NCI-H146 treated with DMSO at 0.1 percent for 48 hours (cell line): ENCODE results near the gene EDDM3A.
"Not testable (repeated sequence)": the region's sequence is repeated elsewhere in the genome, so short reads cannot be mapped to it uniquely, and the experiment has no call there.

Experiments
- DNase-seq: peaks from one replicate; lab custom pipeline; 2025; ENCODE audit not compliant: unreplicated experiment; lab: John Stamatoyannopoulos, UW

Gene EDDM3A

DNA sequence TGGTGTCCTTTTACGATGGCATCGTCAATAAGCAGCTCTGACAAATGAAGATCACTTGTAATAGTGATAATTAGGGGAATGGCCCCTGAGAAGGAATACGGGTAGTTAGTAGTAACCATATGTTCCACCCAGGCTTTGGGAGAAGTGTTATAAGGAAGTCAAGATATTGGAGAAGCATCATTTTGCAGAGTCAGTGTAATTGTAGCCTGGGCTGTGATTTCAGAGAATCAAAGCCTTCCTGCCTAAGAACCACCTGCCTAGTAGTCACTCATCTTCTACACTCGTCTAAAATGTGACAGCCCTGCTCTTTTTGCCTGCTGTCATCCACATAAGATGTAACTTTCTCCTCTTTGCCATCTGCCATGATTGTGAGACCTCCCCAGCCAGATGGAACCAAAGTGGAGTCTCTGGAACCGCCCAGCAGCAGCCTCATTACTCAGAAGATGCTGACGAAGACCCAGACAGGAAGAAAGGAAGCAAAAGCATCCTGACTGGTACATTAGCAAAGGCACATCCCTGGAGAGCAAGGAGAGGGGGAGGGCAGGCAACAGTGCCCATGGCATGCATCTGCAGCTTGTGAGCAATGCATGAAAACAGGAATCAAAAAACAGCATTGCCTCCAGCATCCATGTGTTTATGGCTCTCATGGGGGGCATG, 12.6 kb upstream of the EDDM3A start:
- no peak for DNase-seq

DNA sequence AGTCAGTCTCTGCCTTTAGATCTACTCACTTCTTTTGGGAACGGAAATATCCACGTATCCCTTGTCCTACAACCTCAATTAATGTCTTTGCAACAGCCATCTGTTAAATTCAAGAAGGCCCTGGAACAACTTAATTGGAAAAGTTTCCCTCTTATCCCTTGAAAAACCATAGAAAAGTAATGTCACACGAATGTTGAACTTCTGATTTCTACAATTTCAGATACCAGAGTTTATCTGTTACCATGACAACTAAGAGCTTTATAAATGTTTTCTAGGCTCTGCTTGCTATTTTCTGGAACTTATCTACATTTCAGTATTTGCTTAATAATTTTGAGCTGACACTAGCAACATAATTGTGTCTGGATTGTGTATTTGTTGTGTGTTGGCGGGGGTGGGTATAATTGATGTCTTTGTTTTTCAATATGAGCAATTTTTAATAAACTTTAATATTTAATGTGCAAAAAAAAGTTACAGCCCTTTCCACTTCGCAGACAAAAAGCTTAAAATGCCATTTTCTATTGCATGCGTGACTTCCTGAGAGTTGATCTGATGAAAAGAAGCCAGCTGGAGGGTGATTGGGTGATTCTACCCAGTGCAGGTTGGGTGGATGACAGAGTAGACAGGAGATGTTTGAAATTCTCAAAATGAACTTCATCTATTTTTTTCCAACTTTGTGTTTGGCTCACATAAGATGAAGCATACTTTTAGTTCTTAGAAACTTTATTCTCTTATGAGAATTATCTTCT, 11.8 kb upstream of the EDDM3A start:
- no peak for DNase-seq

DNA sequence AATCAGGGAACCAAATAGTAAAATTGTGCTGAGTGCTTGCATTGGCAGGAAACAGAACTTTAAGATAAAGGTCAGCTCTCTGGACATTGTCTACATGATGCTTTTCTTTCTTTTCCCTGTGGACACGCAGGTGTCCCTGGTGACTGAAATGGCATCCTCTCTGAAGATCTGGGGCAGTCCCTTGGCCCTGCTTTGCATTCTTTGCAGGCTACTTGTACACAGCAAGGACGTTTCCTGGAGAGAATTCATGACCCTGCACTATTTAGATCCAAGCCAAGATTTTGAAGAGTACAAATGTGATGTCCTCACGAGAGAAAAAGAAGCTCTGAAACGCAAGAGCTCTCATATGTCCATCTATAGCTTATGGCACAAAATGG, 11.3 kb upstream of the EDDM3A start:
- no peak for DNase-seq

DNA sequence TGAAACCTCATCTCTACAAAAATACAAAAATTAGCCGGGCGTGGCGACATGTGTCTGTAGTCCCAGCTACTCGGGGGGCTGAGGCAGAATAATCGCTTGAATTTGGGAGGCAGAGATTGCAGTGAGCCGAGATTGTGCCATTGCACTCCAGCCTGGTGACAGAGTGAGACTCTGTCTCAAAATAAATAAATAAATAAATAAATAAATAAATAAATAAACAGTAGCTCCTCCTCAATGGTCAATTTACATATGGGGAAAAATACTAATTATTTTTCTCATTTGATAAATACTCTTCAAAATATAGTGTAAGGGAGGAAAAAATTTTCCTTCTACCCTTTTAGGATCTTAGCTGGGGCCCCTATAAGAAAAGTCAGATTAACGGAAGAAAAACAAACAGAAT, 7.4 kb upstream of the EDDM3A start:
- not testable (repeated sequence) for DNase-seq

DNA sequence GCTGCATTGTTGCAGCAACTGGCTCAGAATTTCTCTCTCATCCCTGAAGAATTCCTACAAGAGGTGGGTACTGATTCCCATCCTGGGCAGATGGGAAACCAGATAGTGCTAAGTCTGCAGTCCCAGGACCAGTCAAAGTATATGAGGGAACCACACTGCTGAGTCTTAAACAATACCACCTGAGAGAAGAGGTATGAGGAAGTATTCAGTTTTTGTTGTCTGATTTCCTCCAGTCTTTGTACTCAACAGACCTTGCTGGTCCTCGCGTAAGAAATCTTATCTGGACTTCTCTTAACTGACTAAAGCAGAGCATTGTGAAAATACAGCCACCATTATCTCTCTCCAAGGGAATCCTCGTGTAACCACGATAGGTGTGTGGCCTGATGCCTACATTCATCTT, 3.6 kb upstream of the EDDM3A start:
- DNase-seq: no peak

DNA sequence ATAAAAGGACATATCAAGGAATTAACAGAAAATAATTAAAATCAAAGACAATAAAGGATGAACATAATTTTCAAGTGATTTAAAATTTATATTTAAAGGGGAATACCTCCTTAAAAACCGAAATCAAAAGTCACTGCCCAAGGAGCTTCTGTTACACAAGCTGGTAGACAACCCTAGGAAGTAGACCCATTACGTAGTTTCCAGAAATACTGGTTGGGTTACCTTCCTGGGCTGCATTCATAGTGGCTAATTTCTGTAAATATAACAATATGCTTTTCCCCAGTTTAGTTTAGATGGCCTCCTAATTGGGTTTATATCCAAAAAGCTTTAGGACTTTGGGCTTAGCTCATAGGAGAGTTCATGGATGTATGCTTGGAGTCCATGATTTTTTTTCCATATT, 2.1 kb upstream of the EDDM3A start:
- DNase-seq: no peak

DNA sequence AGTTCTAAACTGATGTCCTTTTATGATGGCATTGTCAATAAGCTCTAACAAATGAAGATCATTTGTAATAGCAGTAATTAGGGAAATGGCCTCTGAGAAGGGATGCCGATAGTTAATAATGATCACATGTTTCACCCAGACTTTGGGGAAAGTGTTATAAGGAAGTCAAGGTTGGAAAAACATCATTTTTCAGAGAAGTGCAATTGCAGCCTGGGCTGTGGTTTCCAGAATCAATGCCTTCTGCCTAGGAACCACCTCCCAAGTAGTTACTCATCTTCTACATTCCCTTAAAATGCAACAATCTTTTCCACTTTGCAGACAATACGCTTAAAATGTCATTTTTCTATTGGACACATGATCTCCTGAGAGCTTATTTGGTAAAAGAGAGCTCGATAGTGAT, 879 bp downstream of the EDDM3A start:
- no peak for DNase-seq

DNA sequence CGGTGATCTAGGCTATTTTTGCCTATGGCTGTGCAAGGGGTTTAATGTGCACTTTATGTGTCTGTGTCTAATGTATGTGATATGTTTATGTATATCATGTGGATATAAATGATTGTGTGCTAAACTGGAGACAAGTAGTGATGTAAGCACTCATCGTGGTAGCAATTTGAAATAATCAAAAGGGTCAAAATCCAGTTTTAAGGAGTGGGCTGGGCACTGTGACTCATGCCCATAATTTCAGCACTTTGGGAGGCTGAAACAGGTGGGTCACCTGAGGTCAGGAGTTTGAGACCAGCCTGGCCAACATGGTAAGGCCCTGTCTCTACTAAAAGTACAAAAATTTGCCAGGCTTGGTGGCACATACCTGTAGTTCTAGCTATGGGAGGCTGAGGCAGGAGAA, 2.8 kb downstream of the EDDM3A start:
- no peak for DNase-seq

DNA sequence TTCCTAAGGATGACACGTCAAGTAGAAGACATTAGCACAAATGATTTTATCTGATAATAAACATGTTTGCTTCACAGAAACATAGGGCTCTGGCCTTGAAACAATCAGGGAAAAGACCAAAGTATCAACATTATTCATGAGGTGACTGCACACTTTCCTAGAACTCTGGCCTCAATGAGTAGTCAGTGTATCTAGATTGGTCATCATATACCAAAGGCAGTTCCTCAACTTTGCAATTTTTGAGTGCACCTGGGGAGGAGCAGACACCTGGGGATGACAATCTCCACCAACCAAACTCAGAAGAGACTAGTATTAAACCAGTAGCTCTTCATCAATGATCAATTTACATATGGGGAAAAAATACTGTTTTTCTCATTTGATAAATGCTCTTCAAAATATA, 4.5 kb downstream of the EDDM3A start:
- DNase-seq: no peak

DNA sequence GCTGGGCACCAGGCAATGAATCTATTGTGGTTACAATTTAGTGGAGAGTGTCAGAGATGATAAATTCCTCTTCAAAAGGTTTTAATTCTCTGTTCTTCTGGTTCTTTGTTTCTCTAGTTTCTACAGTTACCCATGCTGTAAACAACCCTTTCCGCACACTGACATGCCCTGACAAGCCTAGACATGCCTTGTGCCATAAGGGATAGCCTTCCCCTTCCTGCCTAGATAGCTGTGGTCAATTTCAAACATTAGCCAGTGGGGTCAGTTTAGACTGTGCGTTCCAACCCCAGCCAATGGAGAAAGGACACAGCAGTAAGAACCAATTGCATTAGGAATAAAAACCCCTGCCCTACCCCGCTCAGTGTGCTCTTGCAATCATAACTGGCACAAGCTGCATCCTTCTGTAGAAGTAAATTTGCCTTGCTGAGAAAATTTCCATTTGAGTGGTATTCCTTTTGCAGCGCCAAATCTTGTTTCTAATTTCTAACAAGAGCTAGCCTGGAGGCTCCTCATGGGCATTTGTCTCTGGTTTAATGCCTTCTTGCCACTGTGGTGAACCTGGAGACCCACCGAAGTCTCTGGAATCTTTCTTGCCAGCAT, 6.4 kb downstream of the EDDM3A start:
- DNase-seq: no peak

DNA sequence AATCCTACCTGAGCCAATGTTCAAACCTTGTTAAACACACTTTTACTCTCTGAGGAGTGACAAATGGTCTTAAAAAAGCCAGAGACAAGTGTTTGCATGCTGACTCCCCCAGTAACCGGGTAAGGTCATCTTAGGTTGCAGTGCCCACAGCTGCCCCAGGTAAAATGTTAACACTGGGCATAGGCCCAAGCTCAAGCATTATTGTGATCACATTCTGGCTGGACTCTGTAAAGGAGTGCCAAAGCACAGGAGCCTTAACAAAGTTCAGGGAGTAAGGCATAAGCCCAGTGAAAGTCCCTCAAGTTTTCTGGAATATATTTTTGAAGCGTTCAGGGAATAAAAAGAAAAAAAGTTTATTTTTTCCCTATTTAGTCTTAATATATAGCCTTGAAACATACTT, 8.6 kb downstream of the EDDM3A start:
- DNase-seq: no peak

DNA sequence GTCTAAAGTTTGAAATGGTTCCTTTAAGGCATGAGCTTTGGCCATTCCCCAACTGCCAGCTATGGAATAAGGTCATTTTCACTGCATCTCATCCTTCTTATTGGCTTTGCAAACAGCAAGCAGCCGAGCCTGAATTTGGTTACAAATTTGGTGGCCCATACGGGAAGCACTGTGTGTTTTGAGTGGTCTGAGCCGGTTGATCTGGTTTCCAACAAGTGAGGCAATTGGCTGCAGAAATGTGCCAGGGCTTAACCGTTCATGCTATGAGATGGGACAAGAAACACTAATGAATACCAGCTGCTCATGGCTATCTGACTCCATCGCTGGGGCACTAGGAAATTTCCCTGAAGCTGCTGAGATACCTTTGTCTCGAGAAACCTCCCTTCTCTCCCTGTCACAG, 9.3 kb downstream of the EDDM3A start:
- DNase-seq: no peak

DNA sequence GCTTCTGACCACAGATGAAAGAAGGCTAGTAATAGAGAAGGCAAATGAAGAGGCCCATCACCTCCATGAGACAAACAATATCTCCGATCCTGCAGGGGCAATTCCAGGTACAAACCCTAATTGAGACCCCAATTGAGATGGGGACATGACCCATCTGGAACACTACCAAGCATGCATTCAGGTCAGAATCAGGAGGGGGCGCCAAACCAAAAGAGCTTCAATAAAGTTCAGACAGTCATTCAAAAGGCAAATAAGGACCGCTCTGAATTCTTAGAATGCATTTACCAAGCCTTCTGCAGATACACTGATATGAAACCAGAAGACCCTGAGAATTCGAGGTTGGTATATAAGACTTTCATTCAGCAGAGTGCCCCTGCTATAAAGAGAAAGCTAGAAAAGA, 12.3 kb downstream of the EDDM3A start:
- DNase-seq: no peak

DNA sequence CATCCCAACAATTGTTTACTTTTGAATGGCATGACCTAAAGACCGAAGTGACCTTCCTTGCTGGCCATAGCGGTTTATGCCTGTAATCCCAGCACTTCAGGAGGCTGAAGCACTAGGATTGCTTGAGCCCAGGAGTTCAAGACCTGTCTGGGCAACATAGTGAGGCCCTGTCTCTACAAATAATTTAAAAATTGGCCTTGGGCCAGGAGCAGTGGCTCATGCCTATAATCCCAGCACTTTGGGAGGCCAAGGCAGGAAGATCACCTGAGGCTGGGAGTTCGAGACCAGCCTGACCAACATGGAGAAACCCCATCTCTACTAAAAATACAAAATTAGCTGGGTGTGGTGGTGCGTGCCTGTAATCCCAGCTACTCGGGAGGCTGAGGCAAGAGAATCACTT, 13.8 kb downstream of the EDDM3A start:
- not testable (repeated sequence) for DNase-seq

DNA sequence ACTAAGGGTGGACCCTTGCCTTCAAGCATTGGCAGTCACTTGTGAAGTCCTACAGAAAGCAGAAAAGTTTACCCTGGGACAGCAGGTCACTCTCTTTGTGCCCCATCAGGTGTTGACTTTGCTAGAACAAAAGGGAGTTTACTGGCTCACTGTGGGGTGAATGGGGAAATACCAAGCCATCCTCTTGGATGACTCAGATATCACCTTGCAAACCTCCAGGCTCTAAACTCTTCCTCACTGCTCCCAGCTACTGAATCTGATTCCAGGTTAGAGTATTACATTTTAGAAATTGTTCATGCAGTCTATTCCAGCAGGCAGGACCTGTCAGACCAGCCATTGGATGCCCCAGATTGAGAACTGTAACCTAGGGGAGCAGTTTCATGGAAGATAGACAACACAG, 15.3 kb downstream of the EDDM3A start:
- DNase-seq: no peak

DNA sequence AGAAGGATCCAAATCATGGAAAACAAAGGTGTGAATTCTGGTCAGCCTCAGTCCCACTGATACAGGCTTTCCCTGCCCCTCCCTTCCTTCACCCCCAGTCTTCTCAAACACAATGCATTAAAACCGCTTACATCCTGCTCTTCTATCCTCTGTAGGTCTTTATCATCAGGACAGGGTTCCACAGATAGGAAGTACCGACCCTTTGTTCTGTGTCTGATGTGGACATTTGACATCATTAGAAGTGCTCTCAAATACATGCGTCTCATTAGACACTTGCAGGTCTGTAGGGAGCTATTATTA, 22.9 kb downstream of the EDDM3A start:
- no peak for DNase-seq

DNA sequence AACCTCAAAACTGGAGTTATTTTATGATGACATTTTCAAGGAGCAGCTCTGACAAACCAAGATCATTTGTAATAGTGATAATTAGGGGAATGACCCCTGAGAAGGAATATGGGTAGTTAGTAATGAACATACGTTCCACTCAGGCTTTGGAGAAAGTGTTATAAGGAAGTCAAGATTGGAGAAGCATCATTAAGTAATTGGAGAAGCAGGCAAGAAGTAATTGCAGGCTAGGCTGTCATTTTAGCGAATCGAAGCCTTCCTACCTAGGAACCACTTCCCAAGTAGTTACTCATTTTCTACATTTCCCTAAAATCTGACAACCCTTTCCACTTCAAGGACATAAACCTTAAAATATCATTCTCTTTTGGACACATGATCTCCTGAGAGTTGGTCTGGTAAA, 23.7 kb downstream of the EDDM3A start:
- no peak for DNase-seq

DNA sequence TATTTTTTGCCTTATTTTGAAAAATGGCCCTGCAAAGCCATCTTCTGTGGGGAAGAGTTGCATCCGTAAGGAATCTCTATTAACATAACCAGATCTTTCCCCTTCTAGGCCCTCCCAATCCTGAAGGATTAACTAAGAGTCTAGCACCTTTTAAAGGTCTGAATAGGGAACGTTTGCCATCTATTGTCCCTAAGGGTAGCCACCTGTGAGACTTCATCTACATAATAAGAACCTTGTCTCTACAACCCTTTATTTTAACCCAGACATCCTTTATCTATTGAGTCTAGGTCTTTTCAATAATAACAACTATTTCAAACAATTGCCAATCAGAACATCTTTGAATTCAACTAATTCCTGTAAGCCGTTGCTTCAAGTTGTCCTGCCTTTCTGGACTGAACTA, 27.0 kb downstream of the EDDM3A start:
- no peak for DNase-seq

DNA sequence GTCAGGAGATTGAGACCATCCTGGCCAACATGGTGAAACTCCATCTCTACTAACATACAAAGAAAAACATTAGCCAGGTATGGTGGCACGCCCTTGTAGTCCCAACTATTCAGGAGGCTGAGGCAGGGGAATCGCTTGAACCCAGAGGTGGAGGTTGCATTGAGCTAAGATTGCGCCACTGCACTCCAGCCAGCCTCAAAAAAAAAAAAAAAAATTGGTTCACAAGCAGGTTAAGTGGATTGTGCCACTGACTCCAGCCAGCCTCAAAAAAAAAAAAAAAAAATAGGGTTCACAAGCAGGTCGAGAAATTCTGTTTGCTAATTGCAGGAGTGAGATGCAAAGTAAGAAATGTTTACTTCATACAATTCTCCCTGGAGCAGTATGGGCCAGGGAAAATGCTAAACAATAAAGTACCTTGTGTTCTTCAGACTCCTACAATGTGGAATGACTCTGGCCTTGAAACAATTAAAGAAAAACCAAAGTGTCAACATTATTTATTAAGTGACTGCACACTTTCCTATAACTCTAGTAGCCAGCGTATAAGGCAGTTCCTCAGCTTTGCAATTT, 28.7 kb downstream of the EDDM3A start:
- DNase-seq: no peak

DNA sequence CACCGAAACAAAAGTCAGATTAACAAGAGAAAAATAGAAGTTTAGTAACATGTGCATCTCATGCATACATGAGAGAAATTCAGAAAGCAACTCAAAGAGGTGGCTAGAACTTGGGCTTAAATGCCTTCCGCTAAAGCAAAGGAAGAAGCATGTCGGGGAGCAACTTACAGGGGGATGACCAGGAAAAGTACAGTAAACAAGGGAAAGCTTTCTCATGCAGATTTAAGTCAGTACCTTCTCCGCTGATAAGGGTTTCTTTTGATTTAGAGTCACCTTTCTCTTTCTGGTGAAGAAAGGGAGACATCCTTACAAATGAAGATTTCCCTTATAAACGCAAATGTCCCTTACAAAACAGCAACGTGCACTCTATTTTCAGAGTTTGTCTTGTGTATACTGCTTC, 29.4 kb downstream of the EDDM3A start:
- DNase-seq: no peak

DNA sequence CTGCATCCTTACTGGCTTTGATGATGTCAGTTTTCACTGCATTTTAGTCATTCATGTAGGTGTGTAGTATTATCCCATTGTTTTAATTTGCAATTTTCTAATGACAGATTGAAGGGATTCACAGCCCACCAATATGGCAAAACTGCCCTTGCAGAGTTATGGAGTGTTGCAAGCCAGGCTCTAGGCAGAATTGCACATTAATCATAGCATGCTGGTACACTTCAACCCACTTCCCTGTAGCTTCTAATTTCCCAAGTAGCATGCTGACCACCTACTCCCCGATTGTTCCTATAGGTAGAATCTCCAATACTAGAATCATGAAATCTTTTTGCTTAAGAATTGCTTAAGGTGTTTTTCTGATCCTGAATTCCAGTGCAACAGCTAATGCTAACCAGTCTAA, 30.2 kb downstream of the EDDM3A start:
- no peak for DNase-seq

DNA sequence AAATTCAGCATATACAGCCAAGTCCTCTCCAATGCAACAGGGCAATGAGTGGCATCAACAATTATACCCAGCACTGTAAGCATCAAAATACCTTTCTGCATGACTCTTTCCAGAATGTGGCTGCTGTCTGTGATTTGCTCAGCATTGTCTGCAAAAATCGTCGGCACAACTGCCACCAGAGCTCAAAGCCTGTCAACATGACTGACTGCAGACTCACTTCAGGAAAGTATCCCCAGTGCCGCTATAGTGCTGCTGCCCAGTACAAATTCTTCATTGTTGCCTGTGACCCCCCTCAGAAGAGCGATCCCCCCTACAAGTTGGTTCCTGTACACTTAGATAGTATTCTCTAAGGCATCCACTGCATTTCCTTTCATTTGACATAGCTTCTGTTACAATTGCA, 36.1 kb downstream of the EDDM3A start:
- DNase-seq: no peak
